ENCODE results near the gene CTNNBL1.

The CTNNBL1 gene

DNA sequence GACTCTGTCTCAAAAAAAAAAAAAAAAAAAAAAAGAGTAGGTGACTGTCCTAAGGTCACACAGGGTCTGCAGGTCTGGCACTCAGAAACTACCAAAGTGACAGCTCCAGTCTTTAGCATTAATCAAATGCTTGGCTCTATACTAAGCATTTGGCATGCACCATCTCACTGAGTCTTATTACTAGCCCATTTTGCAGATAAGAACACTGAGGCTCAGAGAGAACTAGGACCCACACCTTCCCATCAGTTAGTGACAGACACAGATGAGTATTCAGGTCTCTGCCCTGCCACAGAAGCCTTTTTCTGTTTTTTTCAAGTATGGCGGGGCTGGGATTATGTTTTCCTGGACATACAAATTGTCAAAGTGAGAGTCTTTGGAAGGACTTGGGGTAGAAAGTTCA, 186.0 kb downstream of the CTNNBL1 start:
- DNase-seq (ENCODE audit: low read depth in 2 of 2): no peak

DNA sequence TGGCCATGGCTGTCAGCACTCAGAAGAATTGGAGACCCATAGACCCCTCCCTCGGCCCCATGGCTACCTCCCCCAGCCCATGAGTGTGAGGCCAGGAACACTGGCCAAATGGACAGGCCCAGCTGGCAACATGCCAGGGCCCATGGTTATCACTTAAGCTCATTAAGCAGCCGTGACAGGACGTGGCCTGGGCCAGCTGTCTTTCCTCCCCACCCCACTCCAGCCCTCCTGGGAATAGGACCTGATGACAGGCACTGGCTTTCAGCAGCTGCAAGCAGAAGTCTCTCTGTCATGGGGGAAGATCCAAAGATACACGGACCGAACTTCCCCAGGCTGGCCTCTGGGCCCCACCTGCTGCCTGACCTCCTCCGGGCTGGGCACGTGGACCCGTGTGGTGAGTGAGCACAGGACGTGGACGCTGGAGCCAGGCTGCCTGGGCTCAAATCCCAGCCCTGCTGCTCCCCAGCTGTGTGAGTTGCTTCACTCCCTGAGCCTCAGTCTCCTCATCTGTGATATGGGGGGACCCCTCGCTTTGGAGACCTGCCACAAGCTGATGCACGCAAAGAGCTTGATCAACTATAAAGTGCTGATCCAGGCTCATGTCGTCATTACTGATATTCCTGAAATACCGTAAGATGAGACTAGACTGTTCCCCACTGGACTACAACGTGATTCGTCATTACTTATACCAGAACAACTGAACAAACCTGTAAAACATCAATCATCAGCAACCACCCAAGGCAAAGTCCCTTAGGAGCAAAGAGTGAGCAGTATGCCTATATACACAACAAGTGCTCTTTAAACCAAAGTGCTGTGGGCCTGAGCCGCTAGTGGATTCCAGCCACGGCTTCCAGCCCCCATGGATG, 187.1 kb downstream of the CTNNBL1 start:
- no peak for DNase-seq (ENCODE audit: low read depth in 2 of 2)

DNA sequence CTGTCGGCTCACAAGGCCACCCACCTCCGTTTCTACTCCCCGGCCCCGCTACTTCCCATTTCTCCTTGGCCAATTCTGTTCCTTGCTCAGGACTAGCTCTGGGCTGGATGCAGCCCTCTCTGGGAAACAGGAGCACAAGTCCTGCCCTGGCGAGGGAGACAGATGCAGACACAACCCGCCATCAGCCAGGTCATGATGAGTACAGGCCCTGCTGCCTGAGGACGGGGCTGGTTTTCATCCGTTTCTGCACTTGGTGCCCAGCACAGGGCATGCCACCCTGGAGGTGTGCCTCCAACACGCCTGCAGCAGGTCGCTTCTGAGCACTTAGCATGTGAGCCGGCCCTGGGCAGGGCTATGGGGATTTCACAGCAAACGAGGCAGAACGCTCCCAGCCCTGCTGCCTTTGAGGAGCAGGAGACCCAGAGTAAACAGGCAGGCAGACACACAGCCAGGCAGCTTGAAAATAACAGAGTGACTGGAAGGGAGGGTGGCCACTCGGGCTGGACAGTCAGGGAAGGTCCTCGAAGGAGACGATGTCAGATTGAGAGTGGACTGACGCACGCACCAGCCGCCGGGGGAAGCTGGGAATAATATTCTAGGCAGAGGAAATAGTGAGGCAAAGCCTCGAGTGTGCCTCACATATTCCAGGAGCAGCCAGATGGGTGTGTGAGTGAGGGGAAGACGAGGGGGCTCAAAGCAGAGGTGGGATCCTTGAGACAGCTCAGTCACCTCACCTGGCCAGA, 187.9 kb downstream of the CTNNBL1 start:
- no peak for DNase-seq (ENCODE audit: low read depth in 2 of 2)

DNA sequence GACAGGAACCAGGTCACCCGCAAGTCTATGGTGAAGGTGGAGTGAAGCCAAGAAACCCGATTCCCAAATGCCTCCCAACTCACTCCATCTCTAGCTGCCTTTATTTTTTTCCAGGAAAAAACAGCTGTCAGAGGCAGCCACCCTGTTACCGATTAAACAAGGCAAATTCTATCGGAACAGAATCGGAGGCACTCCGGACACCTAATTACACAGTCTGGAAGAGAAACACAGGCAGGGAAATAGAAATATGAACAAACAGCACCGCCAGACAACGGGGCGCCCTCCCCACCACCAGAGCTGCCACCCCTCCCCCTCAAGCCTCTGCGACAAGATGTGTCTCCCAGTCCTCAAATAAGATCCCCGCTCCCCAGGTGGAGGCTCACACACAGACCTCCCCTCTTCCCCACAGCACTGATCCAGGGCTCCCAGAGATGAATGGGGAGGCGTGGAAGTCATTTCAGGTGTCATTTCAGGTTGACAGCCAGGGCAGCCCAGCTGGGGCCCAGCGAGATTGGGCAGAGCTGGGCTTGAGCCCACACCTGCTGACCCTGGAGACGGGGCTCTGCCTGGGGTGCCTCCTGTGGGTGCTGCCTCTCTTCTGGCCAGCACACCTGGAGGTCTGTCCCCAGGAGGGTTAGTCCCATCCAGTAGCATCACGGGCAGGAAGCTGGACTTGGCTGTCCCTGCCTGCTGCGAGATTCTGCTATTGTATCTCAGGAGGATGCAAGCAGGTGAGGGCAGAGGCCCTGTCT, 189.3 kb downstream of the CTNNBL1 start:
- DNase-seq (ENCODE audit: low read depth in 2 of 2): no peak

DNA sequence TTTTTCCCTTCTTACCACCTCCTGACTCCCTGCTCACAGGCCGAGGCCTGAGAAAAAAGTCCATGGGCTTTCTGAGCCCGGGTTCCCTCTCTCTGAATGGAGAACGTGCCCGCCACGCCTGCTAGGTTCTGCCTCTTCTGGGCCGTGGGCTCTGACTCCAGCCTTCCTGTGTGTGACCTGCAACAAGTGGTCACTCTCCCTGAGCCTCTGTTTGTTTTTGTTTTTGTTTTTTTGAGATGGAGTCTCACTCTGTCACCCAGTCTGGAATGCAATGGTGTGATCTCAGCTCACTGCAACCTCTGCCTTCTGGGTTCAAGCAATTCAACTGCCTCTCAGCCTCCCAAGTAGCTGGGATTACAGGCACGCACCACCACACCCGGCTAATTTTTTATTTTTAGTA, 191.2 kb downstream of the CTNNBL1 start:
- no peak for DNase-seq (ENCODE audit: low read depth in 2 of 2)

DNA sequence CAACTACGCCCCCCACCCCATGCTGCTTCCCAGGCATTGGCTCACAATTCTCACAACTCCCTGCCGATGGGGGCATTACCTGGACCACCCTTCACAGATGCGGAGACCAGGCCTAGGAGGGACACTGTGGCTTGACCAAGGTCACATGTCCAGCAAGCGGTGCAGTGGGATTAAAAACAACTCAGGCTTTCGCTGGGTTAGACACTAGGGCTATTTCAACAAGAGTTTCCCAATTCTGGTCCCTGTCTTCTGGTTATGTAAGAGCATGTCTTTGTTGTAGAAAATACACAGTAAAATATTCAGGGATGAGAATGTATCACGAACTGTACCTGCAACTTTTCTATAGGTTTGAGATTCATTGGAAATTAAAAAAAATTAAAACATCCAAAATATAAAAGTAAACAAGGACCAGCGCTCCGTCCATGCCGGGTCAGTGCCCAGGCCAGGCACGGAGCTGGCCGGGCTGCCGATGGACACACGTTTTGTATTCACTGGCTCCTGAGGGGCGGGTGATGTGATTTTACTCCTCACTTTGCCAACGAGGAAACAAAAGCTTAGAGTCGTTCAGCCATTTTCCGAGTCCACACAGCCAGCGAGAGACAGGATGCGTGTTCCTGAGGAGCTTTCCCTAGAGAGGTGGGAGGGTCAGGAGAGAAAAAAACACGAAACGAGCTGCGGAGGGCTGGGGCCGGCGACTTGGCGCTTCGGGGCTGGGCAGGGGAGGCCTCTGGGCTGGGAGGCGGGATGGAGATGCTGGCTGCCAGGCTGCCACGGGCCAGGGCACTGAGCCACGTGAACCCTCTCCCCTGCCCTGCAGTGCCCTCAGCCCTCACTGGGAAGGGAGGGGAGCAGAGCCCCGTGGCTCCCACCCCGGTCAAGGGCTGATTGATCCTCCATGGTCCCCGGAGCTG, 192.0 kb downstream of the CTNNBL1 start:
- DNase-seq (ENCODE audit: low read depth in 2 of 2): no peak

DNA sequence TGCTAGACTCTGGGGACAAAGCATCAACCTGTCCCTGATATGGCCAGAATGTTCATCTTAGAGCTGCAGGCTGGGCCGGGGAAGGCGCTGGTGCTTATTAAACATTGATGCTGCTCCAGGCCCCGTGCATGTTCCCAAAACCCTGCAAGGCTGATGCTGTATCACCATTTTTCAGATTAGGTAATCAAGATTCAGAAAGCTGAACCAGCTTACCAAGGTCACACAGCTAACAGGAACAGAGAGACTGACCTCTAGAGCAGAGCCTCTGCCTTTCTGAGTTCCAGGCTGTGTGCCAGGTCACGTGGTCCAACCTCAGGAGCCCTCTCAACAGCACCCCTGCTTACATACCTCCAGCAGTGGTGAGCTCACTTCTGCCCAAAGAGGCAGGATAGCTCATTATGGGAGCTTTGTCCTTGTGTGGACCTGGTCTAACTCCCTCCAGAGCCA, 193.0 kb downstream of the CTNNBL1 start:
- DNase-seq (ENCODE audit: low read depth in 2 of 2): no peak

DNA sequence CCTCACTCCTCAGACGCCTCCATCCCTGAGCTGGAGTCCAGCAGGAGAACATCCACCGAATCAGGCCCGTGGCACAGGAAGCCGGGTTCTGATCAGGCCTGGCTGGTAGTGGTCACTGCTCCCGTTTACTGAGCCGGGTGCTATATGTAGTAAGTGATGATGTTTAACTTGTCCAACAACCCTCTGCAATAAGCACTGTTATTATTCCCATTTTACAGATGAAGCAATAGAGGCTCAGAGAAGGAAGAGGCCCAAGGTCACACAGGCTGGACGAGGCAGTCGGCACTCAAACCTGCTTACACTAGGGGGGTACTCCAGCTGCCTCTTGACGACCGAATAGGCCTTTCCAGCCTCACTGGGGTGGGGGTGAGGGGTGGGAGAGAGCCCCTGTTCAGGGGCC, 194.8 kb downstream of the CTNNBL1 start:
- no peak for DNase-seq (ENCODE audit: low read depth in 2 of 2)

DNA sequence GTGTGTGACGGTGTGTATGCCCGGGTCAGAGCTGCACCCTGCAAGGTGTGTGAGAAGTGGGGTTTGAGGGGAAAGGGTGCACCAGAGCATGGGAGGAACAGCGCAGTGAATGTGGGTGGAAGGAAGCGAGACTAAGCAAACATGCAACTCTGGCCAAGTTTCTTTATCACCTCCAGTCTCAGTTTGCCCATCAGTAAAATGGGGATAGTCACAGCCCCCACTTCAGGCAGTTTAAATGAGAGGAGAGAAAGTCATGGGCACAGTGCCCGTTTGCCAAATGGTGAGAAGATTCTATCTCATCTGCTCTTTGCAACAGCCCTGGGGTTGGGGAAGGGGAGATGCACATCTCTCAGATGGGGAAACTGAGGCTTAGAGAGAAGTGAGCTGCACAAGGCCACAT, 196.3 kb downstream of the CTNNBL1 start:
- no peak for DNase-seq (ENCODE audit: low read depth in 2 of 2)

DNA sequence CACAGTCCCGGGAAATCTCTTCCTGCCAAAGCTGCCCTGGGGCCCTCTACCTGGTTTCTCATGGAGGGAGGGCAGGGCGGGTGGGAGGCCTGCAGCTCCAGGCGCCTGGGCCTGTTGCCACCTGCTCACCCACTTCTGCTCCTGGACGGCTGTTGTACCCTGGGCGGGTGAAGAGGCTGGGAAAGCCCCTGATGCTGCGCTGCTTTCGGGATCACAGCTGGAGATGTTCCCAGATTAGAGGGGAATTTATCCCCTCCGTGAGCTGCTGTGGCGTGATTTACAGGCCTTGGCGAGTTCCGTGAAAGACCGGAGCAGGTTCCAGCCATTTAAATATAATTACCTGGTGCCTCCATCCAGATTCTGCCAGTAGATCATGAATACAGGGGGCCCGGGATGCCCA, 196.8 kb downstream of the CTNNBL1 start:
- DNase-seq (ENCODE audit: low read depth in 2 of 2): no peak

DNA sequence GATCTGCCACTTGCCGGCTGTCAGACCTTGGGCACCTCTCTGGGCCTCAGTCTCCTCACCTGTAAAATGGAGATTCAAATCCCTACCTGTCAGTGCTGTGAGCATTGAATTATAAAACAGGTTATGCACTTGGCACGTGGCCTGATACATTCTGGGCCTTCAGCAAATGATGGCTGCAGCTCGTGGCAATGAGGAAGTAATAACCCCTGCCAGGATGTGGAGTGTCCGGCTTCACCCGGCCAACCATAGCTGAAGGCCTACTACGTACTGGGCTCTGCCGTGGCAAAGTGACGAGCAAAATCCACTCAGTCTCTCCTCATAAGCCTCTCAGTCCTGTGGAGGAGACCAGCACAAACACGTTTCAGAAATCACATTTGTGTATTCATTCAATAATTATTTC, 198.2 kb downstream of the CTNNBL1 start:
- no peak for DNase-seq (ENCODE audit: low read depth in 2 of 2)

DNA sequence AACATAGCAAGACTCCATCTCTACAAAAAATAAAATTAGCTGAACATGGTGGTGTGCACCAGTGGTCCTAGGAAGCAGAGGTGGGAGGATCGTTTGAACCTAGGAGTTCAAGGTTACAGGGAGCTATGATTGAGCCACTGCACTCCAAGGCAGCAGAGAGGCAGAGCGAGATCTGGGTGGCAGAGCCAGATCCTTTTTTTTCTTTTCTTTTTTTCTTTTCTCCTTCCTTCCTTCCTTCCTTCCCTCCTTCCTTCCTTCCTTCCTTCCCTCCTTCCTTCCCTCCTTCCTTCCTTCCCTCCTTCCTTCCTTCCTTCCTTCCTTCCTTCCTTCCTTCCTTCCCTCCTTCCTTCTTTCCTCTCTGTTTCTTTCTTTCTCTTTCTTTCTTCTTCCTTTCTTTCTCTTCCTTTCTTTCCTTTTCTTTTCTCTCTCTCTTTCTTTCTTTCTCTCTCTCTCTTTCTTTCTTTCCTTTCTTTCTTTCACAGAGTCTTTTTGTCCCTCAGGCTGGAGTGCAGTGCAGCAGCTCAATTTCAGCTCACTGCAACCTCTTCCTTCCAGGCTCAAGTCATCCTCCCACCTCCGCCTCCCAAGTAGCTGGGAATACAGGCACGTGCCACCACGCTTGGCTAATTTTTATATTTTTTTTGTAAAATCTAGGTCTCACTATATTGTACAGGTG, 199.9 kb downstream of the CTNNBL1 start:
- DNase-seq (ENCODE audit: low read depth in 2 of 2): no peak

DNA sequence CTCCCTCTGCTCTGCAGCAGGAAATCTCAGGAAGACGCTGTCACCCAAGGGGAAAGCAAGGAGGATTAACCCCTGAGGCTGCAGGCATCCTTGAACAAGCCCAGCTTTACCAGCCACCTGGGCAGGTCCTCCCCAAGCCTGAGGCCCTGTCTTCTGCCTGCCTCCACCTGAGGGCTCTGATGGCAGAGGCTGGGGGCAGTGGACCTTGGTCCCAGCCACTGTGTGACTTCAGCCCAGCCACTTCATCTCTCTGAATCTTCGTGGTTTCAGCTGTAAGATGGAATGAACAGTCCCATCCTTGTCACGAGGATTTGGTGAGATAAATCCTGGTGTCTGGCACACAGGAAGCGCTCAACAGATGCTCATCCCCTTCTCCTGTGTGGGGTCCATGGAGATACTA, 200.6 kb downstream of the CTNNBL1 start:
- DNase-seq (ENCODE audit: low read depth in 2 of 2): no peak

DNA sequence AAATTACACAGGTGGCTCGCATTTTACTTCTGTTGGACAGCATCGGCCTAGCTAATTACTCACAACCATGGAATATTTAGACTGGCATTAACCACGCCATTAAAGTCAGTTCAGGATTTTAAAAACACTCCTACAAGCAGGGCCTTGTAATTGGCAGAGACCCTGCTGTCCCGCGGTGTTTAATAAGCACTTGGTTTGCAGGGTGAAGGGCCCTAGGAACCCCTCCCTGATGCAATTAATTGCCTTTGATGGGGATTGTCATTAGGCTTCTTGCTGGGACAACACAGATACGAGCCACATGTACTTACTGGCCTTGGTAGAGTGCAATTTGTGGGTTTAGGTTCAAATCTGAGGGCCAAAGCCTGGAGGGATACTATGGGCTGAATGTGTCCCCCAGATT, 201.3 kb downstream of the CTNNBL1 start:
- no peak for DNase-seq (ENCODE audit: low read depth in 2 of 2)

DNA sequence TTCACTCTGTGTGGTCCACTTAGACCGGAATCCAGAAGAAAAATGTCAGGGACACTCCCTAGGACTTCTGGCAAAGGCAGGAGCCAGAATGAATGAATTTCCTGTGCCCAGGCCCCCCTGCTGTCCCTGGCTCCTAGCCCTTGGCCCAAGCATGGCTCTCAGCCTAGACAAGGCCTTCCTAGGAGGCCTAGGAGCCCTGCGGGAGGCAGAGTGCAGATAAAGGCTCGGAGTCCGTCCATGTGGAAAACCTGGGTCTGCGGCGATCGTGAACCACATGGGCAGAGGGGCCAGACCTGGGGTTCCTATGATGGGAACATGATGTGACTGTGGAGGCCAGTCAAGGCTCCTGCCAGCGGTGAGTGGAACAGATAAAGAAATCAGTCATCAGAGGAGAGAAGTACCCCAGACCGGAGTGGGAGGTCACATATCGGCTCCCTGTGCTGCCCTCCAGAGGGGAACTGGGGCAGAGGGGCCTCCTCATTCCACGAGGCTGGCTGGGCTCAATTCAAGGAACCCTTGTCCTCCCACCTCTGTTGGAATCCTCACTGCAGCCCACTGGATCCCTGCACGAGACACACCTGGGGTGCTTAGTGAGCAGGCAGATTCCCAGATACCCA, 203.2 kb downstream of the CTNNBL1 start:
- DNase-seq (ENCODE audit: low read depth in 2 of 2): no peak

DNA sequence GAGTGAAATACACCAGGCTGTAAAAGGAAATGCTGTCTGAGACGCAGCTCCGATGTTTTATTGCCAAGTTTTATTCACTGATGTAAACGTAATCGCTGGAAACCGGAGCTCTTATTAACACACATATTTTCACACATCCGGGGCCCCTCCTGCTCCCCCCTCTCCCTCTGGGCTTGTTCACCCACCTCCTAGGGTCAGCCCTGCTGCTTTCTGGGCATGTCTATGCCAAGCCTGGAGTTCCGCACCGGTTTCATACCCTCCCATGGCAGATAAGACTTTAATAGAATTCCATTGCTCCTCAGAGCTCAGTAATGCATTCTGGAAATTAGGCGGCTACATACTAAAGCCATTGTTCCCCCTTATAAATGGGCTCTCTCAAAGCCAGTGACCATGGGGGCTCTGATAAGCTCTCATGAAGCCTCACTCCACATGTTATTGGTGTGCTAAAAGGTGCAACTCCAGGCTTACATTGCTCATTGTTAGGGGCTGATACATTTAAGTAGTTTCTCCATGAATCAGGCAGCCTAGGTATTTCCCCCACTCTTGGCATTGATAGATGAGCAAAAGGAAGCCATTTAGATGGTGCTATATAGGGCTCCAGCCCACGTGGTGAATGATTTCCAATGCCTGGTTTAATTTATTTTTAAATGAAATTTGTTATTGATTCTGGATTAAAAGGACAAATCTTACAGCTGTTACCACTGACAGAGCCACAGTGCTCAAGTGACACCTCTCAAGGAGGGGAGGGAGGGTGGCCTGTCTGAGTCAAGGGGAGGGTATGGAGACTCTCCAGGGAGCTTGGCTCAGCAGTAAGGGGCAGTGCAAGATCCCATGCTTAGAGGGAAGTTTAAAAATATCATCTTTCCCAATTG, 204.6 kb downstream of the CTNNBL1 start:
- DNase-seq (ENCODE audit: low read depth in 2 of 2): no peak

DNA sequence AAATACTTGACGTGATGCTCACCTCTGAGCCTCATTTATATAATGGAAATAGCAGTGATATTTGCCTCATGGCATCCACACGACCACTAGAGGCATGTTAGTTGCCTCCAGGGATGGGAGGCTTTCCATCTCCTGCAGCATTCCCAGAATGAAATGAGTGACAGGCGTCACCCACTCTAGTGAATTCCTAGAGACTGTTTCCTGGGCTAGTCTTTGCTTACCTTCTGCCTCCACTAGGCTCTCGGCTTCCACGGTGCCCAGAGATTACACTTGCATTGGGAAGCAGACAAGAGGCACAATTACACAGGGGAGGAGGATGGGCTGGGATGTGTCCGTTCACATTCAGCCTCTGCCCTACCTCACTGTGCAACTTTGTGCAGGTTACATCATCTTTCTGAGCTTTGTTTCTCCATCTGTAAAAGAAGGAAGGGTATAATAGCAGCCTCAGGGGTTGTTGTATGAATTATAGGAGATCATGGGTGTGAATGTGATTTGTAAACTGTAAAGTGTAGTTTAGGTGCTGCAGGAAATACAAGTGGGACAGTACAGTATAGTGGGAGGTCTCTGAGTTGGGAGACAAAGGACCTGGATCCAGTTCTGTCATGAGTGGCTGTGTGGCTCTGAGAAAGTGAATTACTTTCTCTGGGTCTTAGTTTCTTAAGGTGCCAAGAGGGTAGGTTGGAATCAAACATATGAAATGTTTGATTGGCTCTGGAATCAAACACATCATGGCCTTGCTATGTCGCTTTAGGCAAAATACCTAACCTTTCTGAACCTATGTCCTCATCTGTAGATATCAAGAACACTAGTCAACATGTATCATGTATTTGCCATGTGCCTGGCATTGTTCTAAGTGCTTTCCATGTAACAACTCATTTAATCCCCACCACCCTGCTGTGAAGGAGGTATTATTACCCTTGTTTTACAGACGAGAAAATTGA, 205.5 kb downstream of the CTNNBL1 start:
- no peak for DNase-seq (ENCODE audit: low read depth in 2 of 2)

DNA sequence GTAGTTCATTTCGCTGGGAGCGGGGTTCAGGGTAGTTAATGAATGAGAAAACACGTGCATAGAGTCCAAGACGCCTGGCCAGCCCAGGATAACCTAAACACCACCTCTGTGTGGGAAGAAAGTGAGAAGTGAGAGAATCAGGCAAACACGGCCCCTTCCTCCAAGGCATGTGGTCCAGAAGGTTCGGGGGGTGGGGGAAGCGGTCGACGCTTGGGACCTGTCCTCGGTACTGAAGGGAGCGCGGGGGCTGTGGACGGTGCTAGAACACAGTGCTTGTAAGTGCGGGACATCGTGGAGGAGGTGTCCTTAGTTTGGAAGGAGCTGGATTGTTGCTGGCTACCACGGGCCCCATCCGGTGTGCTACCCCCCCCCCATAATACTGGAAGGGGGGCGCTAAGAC, 207.4 kb downstream of the CTNNBL1 start:
- DNase-seq (ENCODE audit: low read depth in 2 of 2): no peak
